Cardiac muscle cell (in vitro differentiated cells and primary cell): ENCODE data around the gene CYTH1. TPM values are rescaled to one million over a fixed set of nuclear protein-coding genes. Genes with fewer than 3 reads are reported as not detected.
A peak's percentile ranks its signal among the peaks of the same experiment; 100 is the strongest.

ENCODE experiments used
- DNase-seq, 2 donors: peaks; one replicate each; pipeline versions ENCODE4 v3.0.0 to v3.0.0-alpha.2; 2010 to 2017; ENCODE audit warnings: low read depth in 1 of 2, low spot score in 1 of 2
- H3K27ac ChIP-seq: fragments of 200-600 bp; sonication (generic); 2 replicates; pipeline ENCODE4 v1.5.1; 2016
- H3K27me3 ChIP-seq: fragments of 200-600 bp; sonication (generic); 2 replicates; pipeline ENCODE4 v1.6.0; 2016; ENCODE audit warnings: control low read depth
- H3K36me3 ChIP-seq: fragments of 200-600 bp; sonication (generic); 2 replicates; pipeline ENCODE4 v1.5.1; 2016; ENCODE audit warnings: control low read depth
- H3K4me1 ChIP-seq: fragments of 200-600 bp; sonication (generic); 2 replicates; pipeline ENCODE4 v1.8.1; 2017; ENCODE audit warnings: low read depth, mild to moderate bottlenecking, mixed run types
- H3K4me3 ChIP-seq: fragments of 200-600 bp; sonication (generic); 2 replicates; pipeline ENCODE4 v1.5.1; 2016; ENCODE audit warnings: mild to moderate bottlenecking
- H3K9me3 ChIP-seq: fragments of 200-600 bp; sonication (generic); 2 replicates; pipeline ENCODE4 v1.5.1; 2017; ENCODE audit warnings: low read depth, mild to moderate bottlenecking, control low read depth
- CTCF ChIP-seq: IDR thresholded peaks from 2 replicates; pipeline ENCODE4 v1.5.1; 2012; ENCODE audit warnings: low read depth, mild to moderate bottlenecking, low read length
- polyA plus RNA-seq: library from polyadenylated mRNA; unstranded; fragments of >200 nt; fragmentation: Nextera tagmentation; extraction: Ambion mirVana; gene quantifications from 2 replicates; pipeline ENCODE4 v1.2.1, GENCODE V29; 2016
- total RNA-seq: library from RNA; depleted of rRNA; stranded (reverse); fragments of >200 nt; gene quantifications from 2 replicates; pipeline ENCODE4 v1.2.3, GENCODE V29; 2016

The CYTH1 gene
- total and polyA plus RNA-seq, 2 experiments from 2014 or later, result 21.9 to 39.6 TPM

GRCh38 chr17:78771758-78772382, 10.2 kb downstream of the CYTH1 start:
- Histone ChIP-seq H3K9me3 (no peaks in the 10 kb centered on the region), H3K36me3 (no peaks in the 10 kb centered on the region), H3K4me3 (no peak overlapping the region), H3K27me3 (no peaks in the 10 kb centered on the region), H3K27ac (peak overlapping the region; percentile 23), H3K4me1 (peaks cover 8% of the 10 kb centered on the region)
- no peak for DNase-seq
- no peak for TF ChIP-seq CTCF

- Histone ChIP-seq H3K27me3 (no peaks in the 10 kb centered on the region), H3K27ac (no peak overlapping the region), H3K4me1 (peaks cover 5% of the 10 kb centered on the region), H3K36me3 (no peaks in the 10 kb centered on the region), H3K4me3 (no peak overlapping the region), H3K9me3 (no peaks in the 10 kb centered on the region)
- peak in 1 of 2 donors; percentile 43 for DNase-seq
- TF ChIP-seq CTCF, result no peak
Measured at GRCh38 chr17:78769196-78769773, 12.8 kb downstream of the CYTH1 start.

GRCh38 chr17:78767806-78768205, 14.3 kb downstream of the CYTH1 start:
- Histone ChIP-seq H3K4me1 (no peaks in the 10 kb centered on the region), H3K27ac (no peak overlapping the region)

GRCh38 chr17:78766743-78767294, 15.3 kb downstream of the CYTH1 start:
- Histone ChIP-seq H3K9me3 (no peaks in the 10 kb centered on the region), H3K4me1 (no peaks in the 10 kb centered on the region), H3K27ac (no peak overlapping the region), H3K27me3 (no peaks in the 10 kb centered on the region), H3K36me3 (no peaks in the 10 kb centered on the region), H3K4me3 (no peak overlapping the region)
- DNase-seq, result no peak
- no peak for TF ChIP-seq CTCF

More at GRCh38 chr17:78767806-78768205, 14.3 kb downstream of the CYTH1 start:
- Histone ChIP-seq H3K27me3 (no peaks in the 10 kb centered on the region), H3K36me3 (no peaks in the 10 kb centered on the region), H3K9me3 (no peaks in the 10 kb centered on the region), H3K4me3 (no peak overlapping the region)
- no peak for DNase-seq
- no peak for TF ChIP-seq CTCF

- Histone ChIP-seq H3K36me3 (no peaks in the 10 kb centered on the region), H3K9me3 (no peaks in the 10 kb centered on the region), H3K4me3 (no peak overlapping the region), H3K27ac (no peak overlapping the region), H3K4me1 (no peaks in the 10 kb centered on the region), H3K27me3 (no peaks in the 10 kb centered on the region)
- TF ChIP-seq CTCF, result no peak
- no peak for DNase-seq
Measured at GRCh38 chr17:78766225-78766624, 15.8 kb downstream of the CYTH1 start.
